ENCODE data around the gene TRIM26.
"Not testable (repeated sequence)": the region's sequence is repeated elsewhere in the genome, so short reads cannot be mapped to it uniquely, and the experiment has no call there.

TRIM26 gene

DNA sequence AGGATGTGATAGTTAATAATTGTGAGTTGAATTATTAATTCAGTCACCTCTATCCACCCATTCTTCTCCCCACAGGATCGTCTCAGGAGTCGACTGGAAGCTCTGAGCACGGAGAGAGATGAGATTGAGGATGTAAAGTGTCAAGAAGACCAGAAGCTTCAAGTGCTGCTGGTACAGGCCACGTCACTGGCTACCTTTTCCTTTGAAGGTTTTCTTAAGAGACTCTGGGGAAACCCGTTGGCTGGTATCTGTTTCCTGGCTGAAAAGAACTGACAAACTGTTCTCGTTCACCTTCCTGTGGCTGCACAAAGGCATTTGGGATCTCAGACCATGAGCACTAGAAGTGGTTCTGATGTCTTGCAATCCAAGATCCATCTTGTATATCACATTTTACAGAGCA is 46.1 kb downstream of the TRIM26 start:
- no peak for DNase-seq (ENCODE audit: extremely low read depth, low read depth)
- TF ChIP-seq, protein P1, sequence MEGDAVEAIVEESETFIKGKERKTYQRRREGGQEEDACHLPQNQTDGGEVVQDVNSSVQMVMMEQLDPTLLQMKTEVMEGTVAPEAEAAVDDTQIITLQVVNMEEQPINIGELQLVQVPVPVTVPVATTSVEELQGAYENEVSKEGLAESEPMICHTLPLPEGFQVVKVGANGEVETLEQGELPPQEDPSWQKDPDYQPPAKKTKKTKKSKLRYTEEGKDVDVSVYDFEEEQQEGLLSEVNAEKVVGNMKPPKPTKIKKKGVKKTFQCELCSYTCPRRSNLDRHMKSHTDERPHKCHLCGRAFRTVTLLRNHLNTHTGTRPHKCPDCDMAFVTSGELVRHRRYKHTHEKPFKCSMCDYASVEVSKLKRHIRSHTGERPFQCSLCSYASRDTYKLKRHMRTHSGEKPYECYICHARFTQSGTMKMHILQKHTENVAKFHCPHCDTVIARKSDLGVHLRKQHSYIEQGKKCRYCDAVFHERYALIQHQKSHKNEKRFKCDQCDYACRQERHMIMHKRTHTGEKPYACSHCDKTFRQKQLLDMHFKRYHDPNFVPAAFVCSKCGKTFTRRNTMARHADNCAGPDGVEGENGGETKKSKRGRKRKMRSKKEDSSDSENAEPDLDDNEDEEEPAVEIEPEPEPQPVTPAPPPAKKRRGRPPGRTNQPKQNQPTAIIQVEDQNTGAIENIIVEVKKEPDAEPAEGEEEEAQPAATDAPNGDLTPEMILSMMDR (IDR thresholded peaks at IDR 0.05; ENCODE audit: low read depth, low read length) = no peak

DNA sequence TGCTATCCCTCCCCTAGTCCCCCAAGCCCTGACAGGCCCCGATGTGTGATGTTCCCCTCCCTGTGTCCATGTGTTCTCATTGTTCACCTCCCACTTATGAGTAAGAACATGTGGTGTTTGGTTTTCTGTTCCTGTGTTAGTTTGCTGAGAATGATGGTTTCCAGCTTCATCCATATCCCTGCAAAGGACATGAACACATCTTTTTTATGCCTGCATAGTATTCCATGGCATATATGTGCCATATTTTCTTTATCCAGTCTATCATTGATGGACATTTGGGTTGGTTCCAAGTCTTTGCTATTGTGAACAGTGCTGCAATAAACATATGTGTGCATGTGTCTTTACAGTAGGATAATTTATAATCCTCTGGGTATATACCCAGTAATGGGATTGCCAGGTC is 48.0 kb downstream of the TRIM26 start:
- DNase-seq (ENCODE audit: extremely low read depth, low read depth) = not testable (repeated sequence)

DNA sequence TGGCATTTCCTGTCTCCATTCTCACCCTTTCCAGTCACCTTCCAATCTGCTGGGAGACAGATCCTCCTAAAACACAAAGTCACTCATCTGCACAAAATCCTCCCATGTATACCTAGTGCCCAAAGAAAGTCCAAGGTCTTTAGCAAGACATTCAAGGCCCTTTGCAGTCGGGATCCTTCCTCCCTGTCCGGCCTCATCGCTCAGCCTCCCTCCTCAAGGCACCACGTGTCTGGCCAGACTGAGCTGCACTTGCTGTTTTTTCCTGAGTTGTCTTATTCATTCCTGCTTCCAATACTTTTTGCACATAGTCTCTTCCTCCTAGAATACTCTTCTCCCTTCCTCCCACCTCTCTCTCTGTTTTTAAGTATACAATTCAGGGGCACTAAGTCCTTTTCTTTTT is 48.5 kb downstream of the TRIM26 start:
- TF ChIP-seq, protein P1 (IDR thresholded peaks at IDR 0.05; ENCODE audit: low read depth, low read length) = no peak
- no peak for DNase-seq (ENCODE audit: extremely low read depth, low read depth)

DNA sequence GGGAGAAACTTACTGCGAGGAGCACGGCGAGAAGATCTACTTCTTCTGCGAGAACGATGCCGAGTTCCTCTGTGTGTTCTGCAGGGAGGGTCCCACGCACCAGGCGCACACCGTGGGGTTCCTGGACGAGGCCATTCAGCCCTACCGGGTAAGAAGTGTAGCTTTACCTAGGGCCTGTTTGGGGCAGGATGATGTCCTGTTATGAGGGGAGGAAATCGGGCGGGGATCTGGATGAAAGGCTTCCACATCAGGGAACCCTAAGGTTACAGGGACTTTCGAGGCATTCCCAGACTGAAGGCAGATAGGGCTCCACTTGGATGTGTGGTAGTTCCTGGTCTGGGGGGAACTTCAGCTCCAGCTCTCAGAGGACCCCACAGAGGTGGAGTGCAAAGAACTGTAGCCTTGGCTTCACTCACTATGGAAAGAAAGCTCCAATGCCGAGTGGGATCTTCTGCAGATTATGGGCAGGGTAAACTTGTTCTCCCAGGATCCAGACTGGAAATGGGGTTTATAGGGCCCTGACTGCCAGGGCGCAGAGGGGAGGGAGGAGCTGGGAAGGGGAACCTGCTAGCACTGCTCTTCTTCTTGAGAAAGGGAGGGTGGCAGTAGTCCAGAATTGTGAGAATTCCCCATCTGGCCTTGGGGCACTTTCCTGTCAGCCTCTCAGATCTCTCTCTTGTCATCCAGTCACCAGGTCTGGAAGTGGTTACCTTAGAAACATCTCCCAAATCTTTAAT is 49.1 kb downstream of the TRIM26 start:
- TF ChIP-seq, protein P1 (IDR thresholded peaks at IDR 0.05; ENCODE audit: low read depth, low read length) = no peak
- no peak for DNase-seq (ENCODE audit: extremely low read depth, low read depth)

DNA sequence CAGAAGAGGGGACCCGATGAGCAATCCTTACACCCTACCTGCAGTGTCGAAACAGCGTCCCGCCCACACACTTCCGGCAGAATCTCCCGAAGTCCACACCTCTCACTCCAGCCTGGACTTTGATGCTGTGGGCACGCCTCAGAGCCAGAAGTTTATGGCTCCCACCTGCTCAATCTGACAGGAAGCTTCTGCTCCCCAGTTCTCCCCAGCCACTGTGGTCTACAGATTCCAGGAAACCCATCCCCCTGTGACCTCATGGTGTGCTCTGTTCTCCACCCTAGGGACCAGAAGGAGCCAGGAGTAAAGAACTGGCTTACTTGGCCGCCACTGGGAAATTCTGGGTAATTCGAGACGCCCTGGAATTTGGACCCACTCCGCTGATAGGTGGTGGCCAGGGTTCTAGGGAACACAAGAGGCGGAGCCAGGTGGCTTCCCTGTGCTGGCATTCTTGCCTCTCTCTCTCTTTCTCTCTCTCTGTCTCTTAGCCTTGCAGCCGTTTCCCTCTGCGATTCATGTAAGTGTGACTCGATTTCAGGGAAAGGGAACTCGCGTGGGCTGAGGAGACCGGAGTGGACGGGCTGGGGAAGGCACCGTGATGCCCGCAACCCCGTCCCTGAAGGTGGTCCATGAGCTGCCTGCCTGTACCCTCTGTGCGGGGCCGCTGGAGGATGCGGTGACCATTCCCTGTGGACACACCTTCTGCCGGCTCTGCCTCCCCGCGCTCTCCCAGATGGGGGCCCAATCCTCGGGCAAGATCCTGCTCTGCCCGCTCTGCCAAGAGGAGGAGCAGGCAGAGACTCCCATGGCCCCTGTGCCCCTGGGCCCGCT is 49.9 kb downstream of the TRIM26 start, which contains the start of gene TRIM15:
Gene TRIM15, plus strand, starts transcription at position 457 of the 828 bp plus-strand sequence. Its CDS starts 139 bp downstream, at position 596.
- no peak for DNase-seq (ENCODE audit: extremely low read depth, low read depth)

DNA sequence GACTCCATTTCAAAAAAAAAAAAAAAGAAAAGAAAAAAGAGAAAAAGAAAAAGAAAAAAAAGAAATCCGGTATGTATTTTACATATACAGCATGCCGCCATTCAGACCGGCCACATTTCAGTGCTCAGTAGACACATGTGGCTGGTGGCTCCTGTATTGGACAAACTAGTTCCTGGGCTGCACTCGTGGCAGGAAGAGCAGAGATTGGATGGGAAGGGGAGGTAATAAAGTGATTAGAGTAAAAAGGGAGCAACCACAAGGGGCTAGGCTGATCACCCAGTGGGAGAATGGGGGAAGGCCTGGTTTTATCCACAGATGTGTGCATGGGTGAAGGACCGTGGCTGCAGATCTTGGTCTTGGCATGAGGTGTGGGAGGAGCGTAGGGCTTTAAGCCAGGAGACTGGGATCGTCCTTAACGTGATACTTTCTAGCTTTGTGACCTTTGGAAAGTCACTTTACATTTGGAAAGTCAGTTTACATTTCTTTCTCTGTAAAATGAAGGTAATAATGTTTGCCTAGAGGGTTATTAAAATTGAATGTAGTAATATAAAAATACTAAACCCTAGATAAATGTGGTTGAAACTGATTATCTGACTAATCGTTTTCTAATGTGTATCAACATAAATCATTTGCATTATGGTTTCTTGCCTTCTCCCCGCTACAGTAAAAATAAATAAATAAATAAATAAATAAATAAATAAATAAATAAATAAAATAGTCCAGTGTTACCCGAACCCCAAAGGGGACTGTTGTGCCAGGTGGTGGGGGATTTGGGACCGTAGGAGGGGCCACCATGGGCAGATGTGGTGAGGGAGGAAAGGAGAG is 50.7 kb downstream of the TRIM26 start:
- no peak for DNase-seq (ENCODE audit: extremely low read depth, low read depth)
- TF ChIP-seq, protein P1 (IDR thresholded peaks at IDR 0.05; ENCODE audit: low read depth, low read length) = no peak

More for the DNA sequence above, 49.9 kb downstream of the TRIM26 start, which contains the start of gene TRIM15:
- TF ChIP-seq, protein P1 (IDR thresholded peaks at IDR 0.05; ENCODE audit: low read depth, low read length) = no peak

DNA sequence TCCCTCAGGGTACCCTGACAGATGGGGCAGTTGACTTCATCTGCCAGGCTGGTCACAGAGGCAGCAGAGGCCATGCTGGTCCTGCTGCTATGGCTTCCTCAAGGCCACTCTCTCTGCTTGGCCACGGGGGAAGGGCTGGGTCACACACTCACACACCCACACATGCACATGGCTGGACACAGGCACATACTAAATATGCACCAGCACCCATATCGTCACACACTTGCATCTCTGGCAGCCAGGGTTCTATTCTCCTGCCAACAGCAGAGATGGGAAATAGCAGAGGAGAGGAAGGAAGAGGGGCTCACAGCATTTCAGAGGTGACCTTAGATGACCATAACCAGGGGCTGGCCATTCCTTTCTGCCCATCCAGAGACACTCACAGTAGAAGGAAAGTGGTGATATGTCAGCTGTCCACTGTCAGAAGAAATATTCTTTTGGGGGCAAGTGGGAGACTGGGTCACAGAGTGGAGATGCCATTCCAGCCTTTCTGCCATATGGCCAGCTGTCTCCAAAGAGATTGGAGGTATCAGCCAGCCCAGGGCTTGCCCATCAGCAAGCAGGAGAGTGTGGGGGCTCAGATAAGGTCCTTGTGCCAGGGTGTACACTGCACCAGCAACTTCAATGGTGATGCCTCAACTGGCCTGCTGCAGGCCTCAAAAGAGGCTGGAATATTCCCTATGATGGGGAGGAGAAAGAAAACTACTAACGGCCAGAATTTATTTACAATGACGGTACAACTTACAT is 52.2 kb downstream of the TRIM26 start, which contains the start of gene TRIM10:
Gene TRIM10, minus strand, starts transcription at position 427 of the 747 bp plus-strand sequence. Its CDS starts 353 bp downstream, at position 74.
- no peak for DNase-seq (ENCODE audit: extremely low read depth, low read depth)
- TF ChIP-seq, protein P1 (IDR thresholded peaks at IDR 0.05; ENCODE audit: low read depth, low read length) = no peak

Measured in AG09319 (cell line).